ENCODE results near the gene LHFPL2.

The LHFPL2 gene

DNA sequence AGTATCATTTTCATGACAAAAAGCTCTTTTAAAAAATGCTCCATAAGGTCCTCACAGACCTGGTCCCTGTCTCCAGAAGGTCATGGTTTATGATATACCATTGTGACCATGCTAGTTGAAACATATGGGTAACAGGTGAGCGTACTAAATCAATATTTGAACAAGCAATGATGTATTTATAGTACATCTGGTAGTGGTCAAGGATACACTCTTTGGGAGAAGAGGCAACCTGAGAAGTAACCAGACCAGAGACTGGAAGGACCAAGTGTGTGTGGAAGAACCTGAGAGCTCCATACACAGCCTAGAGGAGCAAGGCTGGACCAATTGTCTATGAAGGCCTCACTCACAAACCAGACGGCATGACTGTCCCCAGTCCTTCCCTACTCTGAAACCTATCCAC, 55.1 kb downstream of the LHFPL2 start:
- DNase-seq = peak; percentile 37 to 71

DNA sequence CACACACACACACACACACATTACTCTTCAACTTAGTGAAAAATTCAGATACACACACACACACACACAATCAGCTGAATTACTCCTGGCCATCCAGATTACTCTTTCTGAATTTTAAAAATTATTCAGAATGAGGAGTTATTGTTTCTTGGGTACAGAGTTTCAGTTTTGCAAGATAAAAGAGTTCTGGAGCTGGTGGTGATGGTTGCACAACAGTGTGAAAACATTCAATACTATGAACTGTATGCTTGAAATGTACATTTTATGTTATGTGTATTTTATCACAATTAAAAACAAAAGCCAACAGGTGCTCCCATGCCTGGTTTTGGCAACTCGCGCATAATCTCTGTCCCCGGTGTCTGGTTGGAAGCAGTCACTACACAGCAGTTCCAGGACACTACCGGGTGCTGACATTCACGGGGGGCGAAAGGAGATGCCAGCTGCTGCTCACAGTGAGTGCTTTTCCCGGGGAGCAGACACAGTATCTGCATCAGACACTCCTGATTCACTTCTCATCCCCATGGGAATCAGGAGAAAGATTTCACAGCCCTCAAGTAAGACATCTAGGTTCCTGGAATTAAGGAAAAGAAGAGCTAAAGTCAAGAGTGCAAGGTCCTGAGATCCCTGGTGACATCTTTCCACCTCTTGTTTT, 55.7 kb downstream of the LHFPL2 start:
- DNase-seq = peak in 1 of 2 experiments; percentile 25

DNA sequence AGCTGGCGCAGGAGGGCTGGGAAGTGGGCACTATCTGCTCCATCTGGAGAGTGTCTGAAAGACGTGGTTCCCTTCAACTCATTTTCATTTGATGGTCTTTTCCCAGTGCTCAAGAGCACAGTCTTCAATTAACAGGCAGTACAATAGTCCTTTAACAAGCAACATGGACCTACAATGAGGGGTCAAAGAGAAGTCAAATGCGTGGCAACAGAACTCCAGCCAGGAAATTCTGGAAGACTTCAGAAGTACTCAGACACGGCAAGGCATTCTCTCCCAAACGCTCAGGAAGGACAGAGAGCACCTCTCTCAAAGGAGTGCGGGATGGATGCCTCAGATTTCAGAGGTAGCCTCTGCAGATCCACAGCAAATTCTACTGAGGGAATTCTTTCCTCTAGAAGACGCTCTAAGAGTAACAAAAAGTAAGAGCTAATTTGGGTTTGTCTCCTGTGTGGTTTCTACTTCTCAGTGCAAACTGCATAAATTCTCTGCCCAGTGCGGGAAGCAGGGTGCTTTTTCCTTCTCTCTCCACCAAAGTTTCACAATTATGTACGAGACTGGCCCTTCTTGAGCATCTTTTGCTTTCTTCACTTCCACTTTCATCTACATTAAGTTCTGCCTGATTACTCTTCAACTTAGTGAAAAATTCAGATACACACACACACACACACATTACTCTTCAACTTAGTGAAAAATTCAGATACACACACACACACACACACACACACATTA, 56.4 kb downstream of the LHFPL2 start:
- no peak for DNase-seq

DNA sequence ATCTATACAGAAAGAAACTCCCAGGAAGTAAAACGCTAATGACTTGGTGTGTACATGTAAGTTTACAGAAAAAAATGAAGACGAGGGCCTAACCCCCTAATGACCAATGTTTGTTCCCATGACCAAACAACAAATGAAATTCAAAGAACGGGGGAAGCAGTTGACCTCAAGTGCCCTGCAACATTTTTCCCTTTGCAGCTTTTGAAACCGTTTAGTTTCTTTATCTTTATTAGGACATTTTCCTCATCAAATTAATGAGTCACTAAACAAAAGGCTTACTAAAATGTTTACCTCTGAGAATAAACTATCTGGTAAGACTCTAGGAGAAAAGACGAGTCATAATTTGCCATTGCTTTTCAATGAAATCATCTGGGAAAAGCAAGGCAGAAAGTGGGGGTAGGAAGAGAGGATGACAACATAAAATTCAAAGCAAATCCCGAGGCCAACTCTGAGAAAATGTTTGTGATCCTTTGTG, 57.4 kb downstream of the LHFPL2 start:
- DNase-seq = no peak

DNA sequence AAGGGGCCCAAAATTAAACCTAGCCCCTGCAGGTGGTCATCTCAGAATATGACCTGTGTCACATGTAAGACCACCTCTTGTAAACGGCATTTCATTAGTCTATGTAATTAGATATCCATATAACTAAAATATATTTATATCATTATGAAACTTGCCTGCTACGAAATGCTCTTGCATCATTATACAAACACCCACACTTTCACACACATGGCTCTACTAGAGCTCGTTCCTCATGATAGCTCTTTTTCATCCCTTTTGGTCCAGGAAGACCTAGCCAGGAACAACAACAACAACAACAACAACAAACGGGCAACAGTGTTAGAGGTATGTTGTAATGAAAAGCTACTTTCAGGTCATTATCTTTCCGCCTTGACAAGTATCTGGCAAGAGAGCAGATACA, 58.6 kb downstream of the LHFPL2 start:
- DNase-seq = no peak

DNA sequence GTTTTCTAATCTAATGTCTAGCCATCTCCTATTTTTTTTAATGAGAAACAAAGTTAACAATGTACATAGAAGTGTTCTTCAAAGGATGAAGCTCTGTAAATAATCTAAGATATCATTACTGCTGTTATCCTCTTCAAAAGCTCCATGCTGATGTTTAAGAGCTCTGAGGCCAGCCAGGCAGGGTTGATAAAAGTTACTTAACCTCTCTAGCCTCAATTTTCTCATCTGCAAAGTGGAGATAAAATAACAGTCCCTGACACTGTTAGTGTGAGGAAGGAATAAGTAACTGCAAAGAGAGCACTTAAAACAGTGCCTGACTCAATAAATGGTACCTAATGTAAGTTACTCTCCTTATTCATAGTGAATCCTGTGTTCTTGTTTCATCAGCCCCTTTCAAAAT, 60.1 kb downstream of the LHFPL2 start:
- no peak for DNase-seq

DNA sequence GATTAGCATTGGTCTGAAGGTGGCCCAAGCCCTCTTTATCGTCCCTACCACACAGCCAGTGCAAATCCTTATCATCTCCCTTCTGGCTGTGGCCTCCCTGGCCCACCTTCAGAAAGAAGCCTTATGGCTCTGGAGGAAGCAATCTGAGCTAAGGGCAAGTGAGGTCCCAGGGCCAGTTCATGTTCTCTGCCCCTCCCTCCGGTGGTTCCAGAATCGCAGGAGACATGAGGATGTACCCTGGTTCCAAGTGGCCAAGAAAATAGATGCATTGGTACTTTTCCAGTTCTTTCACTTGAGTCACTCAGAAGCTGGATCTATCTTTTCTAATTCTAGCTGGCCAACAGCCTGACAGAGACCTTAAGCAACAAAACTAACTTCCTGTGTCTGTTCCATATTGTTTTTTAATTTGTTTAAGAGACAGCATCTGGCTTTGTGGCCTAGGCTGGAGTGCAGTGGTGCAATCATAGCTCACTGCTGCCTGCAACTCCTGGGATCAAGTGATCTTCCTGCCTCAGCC, 60.7 kb downstream of the LHFPL2 start:
- DNase-seq = peak in 1 of 2 experiments; percentile 27

DNA sequence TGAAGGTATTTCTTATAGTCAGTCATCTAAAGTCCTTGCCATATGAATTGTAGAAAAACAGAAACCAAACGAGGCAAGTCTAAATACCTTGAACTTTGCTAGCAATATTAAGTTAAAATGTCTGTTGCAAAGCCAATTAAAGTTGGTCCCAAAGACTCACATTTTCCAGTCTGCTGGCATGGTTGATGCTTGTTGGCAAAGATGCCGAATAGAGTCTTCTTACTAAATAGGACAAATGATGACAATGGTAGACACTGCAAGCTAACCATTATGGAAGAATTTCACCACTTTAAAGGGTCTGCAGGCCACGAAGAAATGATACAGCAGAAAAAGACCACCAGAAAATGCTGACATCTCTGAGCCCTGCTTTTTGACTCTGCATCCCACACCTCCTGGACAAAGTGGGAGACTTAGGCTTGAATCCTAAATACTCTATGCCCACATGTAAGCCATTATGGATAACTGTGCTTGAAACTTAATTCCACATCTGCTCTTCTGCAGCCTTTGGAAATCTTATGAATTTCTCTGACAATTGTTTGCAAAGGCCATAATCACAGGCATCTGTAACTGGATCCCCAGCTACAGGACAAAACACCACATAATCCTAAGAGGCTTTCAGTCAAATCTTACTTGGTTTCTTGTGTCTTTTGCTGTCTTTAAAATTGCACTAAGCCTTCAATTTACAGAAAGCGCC, 61.3 kb downstream of the LHFPL2 start:
- DNase-seq = no peak

DNA sequence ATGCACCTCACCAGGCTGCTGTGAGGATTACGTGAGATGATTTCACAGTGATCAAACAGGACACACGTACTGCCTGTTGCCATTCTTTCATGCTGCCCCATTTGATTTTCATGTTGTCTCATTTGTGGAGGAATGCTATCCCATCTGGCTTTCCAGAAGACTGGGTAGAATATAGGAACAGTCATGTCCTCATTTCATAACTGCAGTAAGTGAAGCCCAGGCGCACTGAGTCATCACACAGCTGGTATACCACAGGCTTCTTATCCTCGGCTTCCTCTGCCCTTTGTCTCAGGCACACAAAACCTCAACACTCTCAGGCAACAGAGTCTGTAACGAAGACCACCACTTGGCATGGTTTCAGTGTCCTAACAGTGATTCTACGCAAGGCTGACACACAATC, 62.3 kb downstream of the LHFPL2 start:
- DNase-seq = no peak

DNA sequence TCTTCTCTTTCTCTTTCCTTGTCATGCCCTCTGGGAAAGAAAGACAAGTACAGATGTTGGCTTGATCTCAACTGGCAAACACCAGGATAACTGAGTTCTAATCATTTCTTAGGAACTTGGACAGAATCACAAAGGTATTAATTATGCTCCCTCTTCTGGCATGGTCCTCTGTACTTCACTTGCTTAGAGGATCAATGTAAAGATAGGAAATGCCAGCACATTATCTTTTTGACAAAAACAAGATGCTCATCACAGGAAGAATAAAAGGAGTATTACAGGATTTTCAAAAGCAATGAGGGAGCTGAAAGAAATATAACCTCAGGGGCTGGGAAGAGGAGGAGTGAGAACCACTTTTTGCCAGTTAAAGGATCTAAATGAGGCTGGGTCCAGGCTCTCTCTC, 70.6 kb downstream of the LHFPL2 start:
- no peak for DNase-seq

DNA sequence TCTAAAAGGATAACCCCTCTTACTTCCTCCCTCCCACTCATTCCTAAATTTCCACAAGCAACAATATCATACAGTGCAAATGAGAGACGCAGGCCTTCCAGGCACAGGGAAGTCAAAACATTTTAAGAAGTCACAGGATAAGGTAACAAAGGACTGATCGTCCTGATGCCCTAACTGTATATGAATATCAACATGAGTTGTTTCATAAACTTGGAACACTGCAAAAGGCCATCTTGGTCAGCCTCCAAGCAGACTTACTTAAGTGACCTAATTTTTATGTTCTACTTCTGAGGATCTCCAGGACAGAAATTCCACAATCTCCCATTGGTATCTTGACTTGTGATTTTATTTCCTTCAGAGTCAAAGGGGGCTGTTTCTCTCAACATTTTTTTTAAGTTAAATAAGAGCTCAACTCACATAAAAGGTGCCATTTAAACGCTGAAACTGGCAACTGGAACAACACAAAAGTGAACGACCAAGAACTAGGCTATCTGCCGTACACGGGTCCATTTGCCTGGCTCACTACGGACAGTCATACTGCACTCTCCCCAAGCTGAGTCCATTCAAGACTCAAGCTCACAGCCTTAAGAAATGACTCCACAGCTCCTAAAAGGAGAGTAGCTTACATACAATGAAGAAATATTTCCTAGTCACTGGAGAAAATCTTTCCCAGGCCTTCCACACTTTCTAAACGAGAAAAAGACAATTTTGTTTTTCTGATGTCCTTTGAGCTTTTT, 71.3 kb downstream of the LHFPL2 start:
- DNase-seq = no peak

DNA sequence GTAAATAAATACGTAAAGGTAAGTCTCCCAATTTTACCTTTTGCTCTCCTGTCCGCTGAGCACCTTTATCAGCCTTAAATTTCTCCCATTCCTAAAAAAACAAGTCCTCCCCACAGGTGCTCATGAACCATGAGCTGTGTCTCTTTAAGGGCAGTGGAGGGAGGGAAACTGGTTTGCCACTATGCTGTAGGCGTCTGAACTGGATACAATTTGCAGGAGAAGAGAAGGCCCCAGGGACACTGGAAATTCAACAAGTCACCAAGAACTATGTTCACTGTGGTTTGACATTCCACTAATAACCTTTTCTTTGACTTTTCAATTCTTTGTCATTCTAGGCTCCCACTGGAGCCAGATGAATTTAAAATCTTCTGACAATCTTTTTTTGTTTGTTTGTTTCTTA, 72.2 kb downstream of the LHFPL2 start:
- DNase-seq = no peak

DNA sequence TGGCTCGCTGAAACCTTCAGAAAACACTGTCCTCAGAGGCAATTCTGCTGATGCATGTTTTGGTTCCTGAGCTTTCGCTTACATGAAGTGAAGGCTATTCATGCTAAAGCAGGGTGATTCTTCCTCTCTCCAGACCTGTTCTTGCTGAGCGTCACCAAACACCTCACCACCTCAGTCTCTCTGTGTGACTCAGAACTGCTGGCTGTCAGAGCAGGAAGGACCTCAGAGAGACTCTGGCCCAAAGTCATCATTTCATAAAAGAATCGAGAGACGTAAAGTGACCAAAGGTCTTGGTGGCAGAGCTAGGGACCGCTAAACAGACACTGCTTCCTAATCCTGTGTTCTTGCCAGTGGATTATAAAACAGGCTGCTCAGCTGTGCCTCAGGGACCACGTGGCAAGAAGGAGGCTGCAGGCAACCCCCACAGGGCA, 73.8 kb downstream of the LHFPL2 start:
- no peak for DNase-seq

DNA sequence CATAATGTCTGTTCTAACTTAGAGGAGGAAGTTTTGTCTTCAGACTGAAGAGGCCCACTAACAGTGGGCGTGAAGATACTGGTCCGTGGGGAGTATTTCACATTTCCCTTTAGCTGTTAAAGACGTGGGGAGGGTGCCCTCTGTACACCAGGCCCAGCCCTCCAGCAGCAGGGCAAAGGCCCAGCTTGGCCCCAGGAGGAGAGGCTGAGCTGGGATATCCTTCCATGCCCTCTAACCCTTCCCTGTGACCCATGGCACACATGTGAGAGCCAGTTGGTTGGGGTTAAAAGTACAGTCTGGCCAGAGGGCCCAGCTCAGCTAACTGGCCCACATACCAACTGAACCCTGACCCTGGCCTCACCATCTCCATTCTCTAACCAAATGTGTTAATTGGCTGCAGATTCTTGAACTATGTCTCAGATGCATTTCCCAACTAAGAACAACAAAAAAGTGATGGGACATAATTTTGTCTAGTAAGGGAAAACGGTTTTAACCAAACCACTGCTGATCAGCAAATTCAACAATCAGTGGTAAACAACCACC, 74.4 kb downstream of the LHFPL2 start:
- DNase-seq = no peak

DNA sequence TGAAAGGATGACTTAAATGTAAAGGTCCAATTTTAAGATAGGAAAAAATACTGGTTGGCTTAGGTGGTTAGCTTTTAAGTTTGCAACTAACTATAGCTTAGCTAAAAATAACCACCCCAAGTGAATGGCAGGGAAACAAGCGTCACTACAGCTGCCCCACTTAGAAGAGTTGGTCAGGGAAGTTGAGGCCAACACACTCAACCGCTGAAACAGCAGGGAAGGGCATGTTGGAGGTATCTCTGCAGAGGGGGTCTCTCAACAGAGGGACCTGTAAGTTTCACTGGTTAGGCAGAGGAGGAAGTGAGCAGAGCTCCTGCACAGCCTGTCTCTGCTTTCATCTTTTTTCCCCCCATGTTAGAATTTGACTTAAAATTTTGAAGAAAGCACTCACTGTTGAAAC, 75.3 kb downstream of the LHFPL2 start:
- no peak for DNase-seq

DNA sequence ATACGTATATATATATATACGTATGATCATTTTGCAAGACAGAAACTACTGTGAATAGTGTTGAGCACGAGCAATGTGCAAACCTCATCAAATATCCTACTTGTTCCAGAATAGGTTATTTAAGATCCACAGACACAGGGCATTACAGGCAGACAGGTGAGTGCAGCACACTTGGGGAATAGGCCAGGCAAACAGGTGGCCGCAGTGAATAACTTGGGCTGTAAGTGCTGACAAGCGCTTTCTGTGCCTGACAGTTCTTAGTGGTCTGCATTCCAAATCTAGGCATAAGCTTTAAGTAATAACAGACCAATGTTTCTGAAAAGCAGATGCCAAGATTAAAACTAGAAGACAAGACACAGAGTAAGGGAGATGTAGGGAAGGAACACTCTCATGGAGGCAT, 77.9 kb downstream of the LHFPL2 start:
- no peak for DNase-seq

DNA sequence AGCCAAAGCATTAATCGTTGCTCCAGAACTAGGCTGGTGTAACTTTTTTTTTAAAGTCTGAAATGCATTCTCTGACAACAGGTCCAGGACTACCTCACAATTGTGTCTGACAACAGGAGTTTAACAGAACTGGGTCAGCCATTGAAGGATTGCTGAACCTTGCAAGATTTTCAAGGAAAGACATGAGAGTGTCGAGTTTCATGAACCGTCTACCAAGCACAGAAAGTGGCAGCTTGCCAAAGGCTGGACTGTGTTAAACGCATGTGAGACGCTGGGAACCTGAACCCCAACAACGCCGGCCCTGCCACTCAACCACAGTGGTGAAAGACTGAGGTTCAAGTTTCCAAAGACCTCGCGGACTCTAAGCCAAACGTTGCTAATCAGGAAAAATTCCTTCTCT, 79.1 kb downstream of the LHFPL2 start:
- DNase-seq = peak; percentile 8 to 41

DNA sequence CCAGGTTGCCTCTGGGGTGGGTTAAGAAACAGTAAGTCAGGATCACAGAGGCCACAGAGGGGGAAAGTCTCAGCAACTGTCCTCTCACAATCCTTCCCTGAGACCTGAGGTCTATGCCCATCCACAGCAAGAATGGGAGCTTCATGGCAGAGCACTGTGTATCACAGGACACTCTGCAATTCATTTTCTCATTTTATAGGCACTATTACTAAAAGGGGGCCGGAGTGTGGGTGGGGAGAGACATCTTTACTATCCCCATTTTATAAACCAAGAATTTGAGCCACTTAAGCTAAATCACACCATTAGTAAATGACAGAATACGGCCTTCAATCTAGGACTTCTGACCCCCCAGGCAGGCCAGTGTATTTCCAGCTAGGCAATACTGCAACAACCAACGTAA, 79.9 kb downstream of the LHFPL2 start:
- no peak for DNase-seq

DNA sequence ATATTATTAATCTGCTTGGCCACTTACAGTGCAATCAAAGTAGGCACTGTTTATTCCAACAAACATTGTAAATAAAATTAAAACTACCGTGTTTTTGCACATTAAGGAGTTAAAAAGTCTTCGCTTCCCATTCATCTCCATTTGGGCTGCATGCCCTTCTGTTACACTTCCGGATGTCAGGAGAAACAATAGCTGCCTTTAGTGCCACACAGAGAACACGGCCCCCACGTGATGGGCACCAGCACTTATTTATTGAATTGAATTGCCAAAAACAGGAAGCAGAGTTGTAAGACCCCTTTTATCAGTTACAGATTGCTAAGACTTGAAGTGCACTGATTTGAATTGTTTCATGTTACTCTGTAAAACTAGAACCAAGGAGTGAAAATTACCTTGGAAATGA, 80.4 kb downstream of the LHFPL2 start:
- DNase-seq = no peak

DNA sequence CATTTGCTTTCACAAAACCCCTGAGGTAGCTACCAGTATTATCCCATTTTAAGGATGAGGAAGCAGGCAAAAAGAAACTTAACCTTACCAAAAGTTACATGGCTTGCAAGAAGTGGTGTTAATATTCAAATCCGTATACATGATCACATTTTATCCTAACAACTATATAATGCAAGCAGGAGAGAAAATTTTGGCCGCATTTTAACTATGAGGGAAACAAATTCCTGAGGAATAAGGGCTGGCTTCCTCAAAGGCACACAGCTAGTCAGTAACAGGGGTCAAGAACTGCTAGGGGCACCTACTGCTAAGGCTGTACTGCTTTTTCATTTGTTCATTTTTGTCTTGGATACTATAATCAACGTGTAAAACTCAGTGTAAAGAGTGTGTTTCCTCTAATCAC, 81.0 kb downstream of the LHFPL2 start:
- DNase-seq = no peak

DNA sequence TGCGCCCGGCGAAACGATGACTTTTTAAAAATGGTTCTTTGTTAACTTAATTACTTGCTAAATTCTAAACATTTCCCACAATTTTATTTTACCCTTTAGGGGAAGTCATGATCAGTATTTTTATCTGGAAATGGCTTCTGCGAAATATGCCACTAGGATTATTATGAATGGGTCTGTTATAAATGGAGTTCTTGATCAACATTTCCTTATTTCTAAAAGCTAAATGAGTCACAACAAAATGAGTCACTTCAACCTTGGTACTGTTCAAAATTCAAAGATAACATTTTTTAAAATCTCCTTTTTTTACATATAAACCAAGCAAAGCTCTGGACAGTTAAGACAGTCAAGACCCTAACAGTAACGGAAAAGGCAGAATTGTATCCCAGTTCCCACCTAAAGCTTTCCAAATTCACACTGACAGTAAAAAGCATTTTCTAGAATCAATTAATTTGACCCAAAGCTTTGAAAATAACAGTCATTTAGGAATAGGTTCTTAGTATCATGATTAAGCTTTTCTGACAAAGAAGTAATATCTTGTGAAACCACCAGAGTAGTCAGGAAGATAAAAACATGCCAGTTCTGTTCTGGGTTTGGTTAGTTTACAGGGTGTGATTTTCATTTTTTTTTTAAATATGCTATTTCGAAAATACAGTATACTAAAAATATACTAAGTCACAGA, 81.7 kb downstream of the LHFPL2 start:
- DNase-seq = no peak

DNA sequence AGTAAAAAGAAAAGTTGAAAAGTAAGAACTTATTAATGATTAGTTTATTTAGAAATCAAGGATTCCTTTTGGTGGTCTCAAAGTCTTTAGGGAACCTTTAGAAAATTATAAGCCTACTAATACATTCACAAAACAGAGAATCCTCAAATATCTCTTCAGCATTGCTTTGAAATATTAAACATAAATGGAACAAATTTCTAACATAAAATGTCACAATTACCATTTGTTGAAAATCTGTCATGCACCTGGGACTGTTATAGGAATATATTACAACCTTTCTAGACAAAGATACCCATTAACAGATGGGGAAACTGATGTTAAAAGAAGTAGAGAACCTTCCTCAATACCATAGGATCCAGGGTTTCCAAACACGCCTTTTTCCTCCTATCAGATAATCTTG, 83.2 kb downstream of the LHFPL2 start:
- DNase-seq = no peak
